ENCODE data around the gene TMEM191C.
"Not testable (repeated sequence)": the region's sequence is repeated elsewhere in the genome, so short reads cannot be mapped to it uniquely, and the experiment has no call there.

TMEM191C gene

GRCh38 chr22:21469097-21469994 is 2.2 kb downstream of the TMEM191C start:
- not testable (repeated sequence) for DNase-seq (ENCODE audit: low read depth); H3K4me3 ChIP-seq (ENCODE audit: low read depth, low read length)

DNA sequence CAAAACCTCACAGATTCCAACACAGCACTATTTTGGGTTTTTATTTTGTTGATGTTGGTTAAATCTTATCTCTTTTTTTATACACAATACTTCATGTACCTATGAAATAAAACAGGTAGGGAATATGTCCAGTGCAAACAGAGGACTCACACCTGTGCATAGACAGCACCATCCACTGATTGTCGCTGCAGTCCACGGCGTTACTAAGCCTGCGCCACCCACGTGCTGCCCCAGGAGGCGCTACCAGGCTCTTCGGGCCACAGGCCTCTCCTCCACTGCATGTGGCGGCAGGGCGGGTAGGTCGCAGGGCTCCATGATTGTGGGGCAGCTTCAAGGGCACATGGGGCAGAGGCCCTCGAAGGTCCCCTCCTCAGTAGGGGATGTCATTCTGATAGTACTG is 5.8 kb downstream of the TMEM191C start:
- not testable (repeated sequence) for DNase-seq (ENCODE audit: low read depth); H3K4me3 ChIP-seq (ENCODE audit: low read depth, low read length)

- not testable (repeated sequence) for H3K4me3 ChIP-seq (ENCODE audit: low read depth, low read length); DNase-seq (ENCODE audit: low read depth)
Measured at GRCh38 chr22:21473664-21474063, 6.5 kb downstream of the TMEM191C start.

DNA sequence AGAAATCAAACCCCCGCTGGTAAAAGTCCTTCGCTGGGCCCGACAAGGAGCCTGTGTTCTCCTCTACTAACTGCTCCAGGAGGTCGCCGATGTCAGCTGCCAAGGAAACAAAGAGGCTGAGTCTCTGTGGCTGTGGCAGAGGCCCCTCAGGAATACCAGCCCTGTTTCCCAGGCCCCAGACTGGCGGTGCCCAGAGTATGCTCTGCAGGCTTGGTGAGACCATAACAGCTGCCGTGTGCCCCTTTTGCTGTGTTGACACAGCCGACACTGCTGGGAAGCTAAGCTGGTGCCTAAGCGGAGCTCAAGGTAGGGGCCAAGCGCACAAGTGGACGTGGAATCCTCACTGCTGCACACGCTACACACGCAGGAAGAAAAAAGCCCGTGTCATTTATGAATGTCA is 16.9 kb downstream of the TMEM191C start:
- not testable (repeated sequence) for H3K4me3 ChIP-seq (ENCODE audit: low read depth, low read length); DNase-seq (ENCODE audit: low read depth)

- DNase-seq (ENCODE audit: low read depth); H3K4me3 ChIP-seq (ENCODE audit: low read depth, low read length): not testable (repeated sequence)
Measured at GRCh38 chr22:21487723-21488122, 20.5 kb downstream of the TMEM191C start.

GRCh38 chr22:21489149-21489680 is 22.0 kb downstream of the TMEM191C start:
- H3K4me3 ChIP-seq (ENCODE audit: low read depth, low read length); DNase-seq (ENCODE audit: low read depth): not testable (repeated sequence)

- not testable (repeated sequence) for H3K4me3 ChIP-seq (ENCODE audit: low read depth, low read length); DNase-seq (ENCODE audit: low read depth)
Measured at GRCh38 chr22:21490556-21490955, 23.4 kb downstream of the TMEM191C start.

DNA sequence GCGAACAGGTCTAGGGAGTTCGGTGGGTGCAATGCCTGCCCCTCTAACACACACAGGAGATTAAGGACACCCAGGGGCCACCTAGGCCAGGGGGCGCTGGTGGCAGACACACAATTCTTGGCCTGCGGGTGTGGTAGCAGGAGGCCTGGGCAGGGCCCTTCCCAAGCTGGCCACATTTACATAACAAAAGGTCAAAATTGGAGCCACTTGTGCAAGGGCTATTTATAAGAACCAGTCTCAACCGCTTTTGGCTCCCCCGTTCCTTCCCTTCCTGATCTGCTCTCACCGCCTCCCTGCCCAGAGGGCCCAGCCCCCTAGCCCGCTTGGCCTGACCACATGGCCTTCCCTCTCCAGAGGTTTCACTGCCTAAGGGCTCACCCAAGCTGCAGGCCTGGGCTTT is 25.1 kb downstream of the TMEM191C start:
- not testable (repeated sequence) for H3K4me3 ChIP-seq (ENCODE audit: low read depth, low read length); DNase-seq (ENCODE audit: low read depth)

DNA sequence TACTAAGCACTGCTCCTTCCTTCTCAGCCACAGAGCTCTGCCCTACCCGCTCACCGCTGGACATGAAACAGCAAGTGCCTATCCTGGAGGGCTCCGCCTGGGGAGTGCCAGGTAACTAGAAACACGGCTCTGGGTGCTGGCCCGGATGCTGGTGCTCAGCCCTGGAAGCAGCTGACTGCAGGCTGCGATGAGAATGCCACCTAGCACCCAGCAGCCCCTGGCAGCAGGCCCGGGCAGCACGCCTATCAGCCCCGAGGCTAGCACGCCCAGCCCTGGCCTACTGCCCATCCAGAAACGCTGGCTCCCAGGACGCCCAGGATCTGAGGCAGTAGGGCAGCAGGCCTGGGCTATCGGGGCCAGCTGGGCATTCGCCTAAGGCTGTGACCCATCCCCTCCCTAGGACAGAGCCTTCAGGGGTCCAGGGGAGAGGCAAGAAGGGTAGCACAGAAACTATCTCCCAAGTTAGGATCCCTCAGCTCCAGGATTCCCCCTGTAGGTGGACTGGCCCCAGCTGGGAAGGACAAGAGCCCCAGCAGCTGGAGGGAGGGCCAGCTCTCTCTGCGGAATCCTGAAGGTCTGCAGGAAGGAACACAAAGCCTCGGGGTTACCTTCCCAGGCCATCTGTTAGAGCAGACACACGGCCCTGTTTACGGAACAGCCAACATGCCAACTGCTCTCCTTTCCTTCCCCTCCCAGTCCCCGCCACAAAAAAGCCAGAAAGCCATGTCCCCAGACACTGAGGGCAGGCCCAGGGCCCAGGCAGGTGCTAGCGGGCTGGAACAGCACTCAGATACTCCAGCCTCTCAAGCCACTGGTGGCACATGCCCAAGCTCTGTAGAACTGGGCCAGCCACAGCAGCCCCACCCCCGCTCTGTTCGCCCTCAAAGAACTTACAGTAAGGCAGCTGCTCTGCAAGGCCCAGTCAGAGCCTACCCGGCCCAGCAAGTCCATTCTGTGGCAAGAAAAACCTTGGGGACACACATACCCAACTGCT is 26.9 kb downstream of the TMEM191C start:
- H3K4me3 ChIP-seq (ENCODE audit: low read depth, low read length); DNase-seq (ENCODE audit: low read depth): not testable (repeated sequence)

- not testable (repeated sequence) for DNase-seq (ENCODE audit: low read depth); H3K4me3 ChIP-seq (ENCODE audit: low read depth, low read length)
Measured at GRCh38 chr22:21497984-21498383, 30.8 kb downstream of the TMEM191C start.

GRCh38 chr22:21498489-21498888 is 31.3 kb downstream of the TMEM191C start:
- H3K4me3 ChIP-seq (ENCODE audit: low read depth, low read length); DNase-seq (ENCODE audit: low read depth): not testable (repeated sequence)

- DNase-seq (ENCODE audit: low read depth); H3K4me3 ChIP-seq (ENCODE audit: low read depth, low read length): not testable (repeated sequence)
Measured at GRCh38 chr22:21499623-21500506, 32.7 kb downstream of the TMEM191C start.

GRCh38 chr22:21510397-21510796 is 43.2 kb downstream of the TMEM191C start:
- not testable (repeated sequence) for H3K4me3 ChIP-seq (ENCODE audit: low read depth, low read length); DNase-seq (ENCODE audit: low read depth)

- not testable (repeated sequence) for H3K4me3 ChIP-seq (ENCODE audit: low read depth, low read length); DNase-seq (ENCODE audit: low read depth)
Measured at GRCh38 chr22:21512022-21512421, 44.8 kb downstream of the TMEM191C start.

- not testable (repeated sequence) for H3K4me3 ChIP-seq (ENCODE audit: low read depth, low read length)
Measured at GRCh38 chr22:21514117-21514516, 46.9 kb downstream of the TMEM191C start.

DNA sequence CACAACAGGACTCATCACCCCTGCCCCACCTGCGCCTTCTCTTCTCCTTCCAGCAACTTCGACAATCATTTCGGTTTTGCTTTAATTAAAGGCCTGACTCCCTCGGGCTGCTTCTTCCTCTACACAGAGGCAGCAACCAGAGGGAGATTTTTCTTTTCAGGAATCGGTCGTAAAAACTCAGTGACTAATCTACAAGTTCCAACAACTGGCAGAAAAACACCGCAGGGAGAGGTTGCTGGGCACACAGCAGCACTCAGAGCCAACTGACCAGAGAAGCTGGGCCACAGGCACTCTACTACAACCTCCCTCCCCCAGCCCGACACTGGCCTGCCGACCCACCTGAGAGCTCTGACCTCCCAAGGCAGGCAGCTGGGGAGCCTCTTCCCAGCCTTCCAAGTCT is 48.0 kb downstream of the TMEM191C start:
- not testable (repeated sequence) for DNase-seq (ENCODE audit: low read depth); H3K4me3 ChIP-seq (ENCODE audit: low read depth, low read length)

More at GRCh38 chr22:21514117-21514516, 46.9 kb downstream of the TMEM191C start:
- DNase-seq (ENCODE audit: low read depth): not testable (repeated sequence)

GRCh38 chr22:21516522-21516921 is 49.3 kb downstream of the TMEM191C start:
- DNase-seq (ENCODE audit: low read depth); H3K4me3 ChIP-seq (ENCODE audit: low read depth, low read length): not testable (repeated sequence)

Measured in NB4 (cell line).